Inferior parietal cortex (tissue), 1 donor: ENCODE data around the gene TXNDC12.

Experiments
- DNase-seq: peaks from one replicate; pipeline ENCODE4 v3.0.0-alpha.2; 2016; ENCODE audit errors: extremely low spot score

TXNDC12 gene

GRCh38 chr1:51998701-51999100, 56.3 kb downstream of the TXNDC12 start:
- no peak for DNase-seq

- DNase-seq, result no peak
These were observed 57.0 kb downstream of the TXNDC12 start for GRCh38 chr1:51997974-51998382.

GRCh38 chr1:51990478-51990965, 64.5 kb downstream of the TXNDC12 start, which contains the start of gene RAB3B:
Gene RAB3B (minus strand): TSS chr1:51990700. CDS start chr1:51977117, 13,583 bp downstream.
- no peak for DNase-seq

- DNase-seq, result no peak
These were observed 65.2 kb downstream of the TXNDC12 start for GRCh38 chr1:51989582-51990477.

GRCh38 chr1:51988254-51988653, 66.7 kb downstream of the TXNDC12 start:
- no peak for DNase-seq

DNA sequence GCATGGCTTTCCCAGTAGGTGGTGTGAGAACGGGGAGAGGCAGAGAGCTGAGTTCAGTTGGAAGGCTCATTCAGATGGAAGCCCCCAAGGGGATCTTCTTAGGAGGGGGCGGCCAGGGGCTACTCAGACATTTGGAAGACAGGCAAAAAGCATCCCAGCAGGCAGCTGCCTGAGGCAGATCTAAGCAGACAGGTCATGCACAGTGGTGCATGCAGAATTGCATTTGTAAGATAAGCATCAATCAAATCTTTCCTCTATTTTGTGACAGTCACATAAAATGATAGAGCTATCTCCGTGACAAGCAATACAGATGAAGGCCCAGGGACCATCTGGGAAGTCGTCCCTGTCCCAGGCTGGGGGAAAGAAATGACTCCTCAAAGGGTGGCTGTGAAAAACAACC, 68.3 kb downstream of the TXNDC12 start:
- no peak for DNase-seq

DNA sequence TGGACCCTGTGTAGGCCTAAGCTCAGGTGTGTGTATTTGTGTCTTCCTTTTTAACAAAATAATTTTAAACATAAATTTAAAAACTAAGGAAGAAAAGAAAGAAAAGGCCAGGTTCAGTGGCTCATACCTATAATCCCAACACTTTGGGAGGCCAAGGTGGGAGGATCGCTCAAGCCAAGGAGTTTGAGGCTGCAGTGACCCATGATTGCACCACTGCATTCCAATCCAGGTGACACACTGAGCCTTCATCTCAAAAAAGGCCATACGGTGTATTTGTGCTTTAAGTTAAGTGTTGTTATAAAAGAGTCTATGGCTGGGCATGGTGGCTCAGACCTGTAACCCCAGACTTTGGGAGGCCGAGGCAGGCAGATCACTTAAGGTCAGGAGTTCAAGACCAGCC, 72.8 kb downstream of the TXNDC12 start:
- DNase-seq, result no peak

DNA sequence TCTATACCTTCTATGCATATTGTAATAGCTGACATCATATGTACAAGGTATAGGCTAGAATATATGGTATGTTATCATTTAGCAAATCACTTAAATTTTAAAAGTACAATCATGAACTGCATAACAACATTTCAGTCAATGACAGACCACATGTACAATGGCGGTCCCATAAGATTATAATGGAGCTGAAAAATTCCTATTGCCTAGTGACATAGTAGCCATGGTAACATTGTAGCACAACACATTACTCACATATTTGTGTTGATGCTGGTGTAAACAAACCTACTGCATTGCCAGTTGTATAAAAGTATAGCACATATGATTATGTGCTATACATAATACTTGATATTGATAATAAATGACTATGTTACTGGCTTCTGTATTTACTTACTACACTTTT, 73.4 kb downstream of the TXNDC12 start:
- DNase-seq, result no peak

- no peak for DNase-seq
These were observed 76.9 kb downstream of the TXNDC12 start for GRCh38 chr1:51978099-51978498.

DNA sequence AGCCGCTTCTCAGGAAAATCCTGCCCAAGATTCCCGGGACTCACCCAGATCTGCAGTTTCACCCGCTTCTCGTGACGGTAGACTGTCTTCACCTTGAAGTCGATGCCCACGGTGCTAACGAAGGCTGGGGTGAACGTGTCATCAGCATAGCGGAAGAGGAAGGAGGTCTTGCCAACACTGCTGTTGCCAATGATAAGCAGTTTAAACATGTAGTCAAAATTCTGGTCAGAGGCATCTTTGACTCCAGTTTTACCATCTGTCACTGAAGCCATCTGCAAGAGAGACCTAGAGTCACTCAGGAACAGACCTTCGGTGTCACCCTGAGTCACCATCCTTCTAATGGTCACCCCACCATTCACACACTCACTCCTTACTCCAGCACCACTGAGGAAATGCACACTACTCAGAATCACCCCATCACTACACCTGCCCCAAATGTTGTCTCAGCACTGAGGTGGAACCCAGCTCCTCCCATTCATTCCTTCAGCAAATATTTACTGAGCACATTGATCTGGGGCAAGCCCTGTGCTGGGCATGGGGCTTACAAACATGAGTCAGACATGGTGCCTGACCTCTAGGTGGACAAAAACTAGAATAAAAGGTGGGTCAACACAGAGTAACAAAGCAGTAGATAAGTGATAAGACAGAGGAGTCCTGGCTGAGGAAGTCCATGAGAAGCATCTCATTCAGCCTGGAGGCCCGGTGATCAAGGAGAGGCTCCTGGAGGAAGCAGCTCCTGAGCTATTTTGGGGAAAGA, 78.0 kb downstream of the TXNDC12 start:
- no peak for DNase-seq

- no peak for DNase-seq
These were observed 81.2 kb downstream of the TXNDC12 start for GRCh38 chr1:51973587-51974474.
